ENCODE measurements around the gene PARVG.

- TF ChIP-seq CTCF (IDR thresholded peaks at IDR 0.05; ENCODE audit: insufficient read depth, low read depth, low read length) (no peak), EZH2 (IDR thresholded peaks at IDR 0.05; ENCODE audit: insufficient read depth, low read length) (no peak)
Observed at GRCh38 chr22:44159221-44159620, 21.5 kb upstream of the PARVG start.
